ENCODE measurements around the gene EIF2B5. TPM values are rescaled to one million over a fixed set of nuclear protein-coding genes. Genes with fewer than 3 reads are reported as not detected.
"Not testable (repeated sequence)": the region's sequence is repeated elsewhere in the genome, so short reads cannot be mapped to it uniquely, and the experiment has no call there.

The EIF2B5 gene
- total RNA-seq, 1 donor = 22.1 TPM

- H3K36me3 ChIP-seq (ENCODE audit: insufficient read depth, low read length) = peaks cover 3% of the 10 kb centered on the region
- H3K4me1 ChIP-seq (ENCODE audit: insufficient read depth, low read length) = peaks cover 46% of the 10 kb centered on the region
- H3K9me3 ChIP-seq (ENCODE audit: low read depth, low read length) = no peaks in the 10 kb centered on the region
- H3K27me3 ChIP-seq (ENCODE audit: insufficient read depth, low read length) = no peaks in the 10 kb centered on the region
- peaks cover 57% of the 10 kb centered on the region for H3K79me2 ChIP-seq (ENCODE audit: insufficient read depth, low read length)
- H4K20me1 ChIP-seq (ENCODE audit: insufficient read depth, low read length) = peaks cover 26% of the 10 kb centered on the region
- peak overlapping the region; percentile 73 for H3K27ac ChIP-seq (ENCODE audit: low read depth, low read length)
- TF ChIP-seq, protein P1, sequence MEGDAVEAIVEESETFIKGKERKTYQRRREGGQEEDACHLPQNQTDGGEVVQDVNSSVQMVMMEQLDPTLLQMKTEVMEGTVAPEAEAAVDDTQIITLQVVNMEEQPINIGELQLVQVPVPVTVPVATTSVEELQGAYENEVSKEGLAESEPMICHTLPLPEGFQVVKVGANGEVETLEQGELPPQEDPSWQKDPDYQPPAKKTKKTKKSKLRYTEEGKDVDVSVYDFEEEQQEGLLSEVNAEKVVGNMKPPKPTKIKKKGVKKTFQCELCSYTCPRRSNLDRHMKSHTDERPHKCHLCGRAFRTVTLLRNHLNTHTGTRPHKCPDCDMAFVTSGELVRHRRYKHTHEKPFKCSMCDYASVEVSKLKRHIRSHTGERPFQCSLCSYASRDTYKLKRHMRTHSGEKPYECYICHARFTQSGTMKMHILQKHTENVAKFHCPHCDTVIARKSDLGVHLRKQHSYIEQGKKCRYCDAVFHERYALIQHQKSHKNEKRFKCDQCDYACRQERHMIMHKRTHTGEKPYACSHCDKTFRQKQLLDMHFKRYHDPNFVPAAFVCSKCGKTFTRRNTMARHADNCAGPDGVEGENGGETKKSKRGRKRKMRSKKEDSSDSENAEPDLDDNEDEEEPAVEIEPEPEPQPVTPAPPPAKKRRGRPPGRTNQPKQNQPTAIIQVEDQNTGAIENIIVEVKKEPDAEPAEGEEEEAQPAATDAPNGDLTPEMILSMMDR (IDR thresholded peaks at IDR 0.05; ENCODE audit: extremely low read depth, low read depth, low read length) = no peak
- H2AFZ ChIP-seq (ENCODE audit: low read length) = no peak overlapping the region
- peak; percentile 94 for DNase-seq (ENCODE audit: insufficient read length, low spot score, missing footprints)
- H3K4me2 ChIP-seq (ENCODE audit: insufficient read depth, low read length) = peak overlapping the region; percentile 85
- peak overlapping the region; percentile 98 for H3K4me3 ChIP-seq (ENCODE audit: insufficient read depth, low read length)
These were observed 21.4 kb downstream of the EIF2B5 start for GRCh38 chr3:184156522-184156955.

GRCh38 chr3:184157206-184157605 lies 22.0 kb downstream of the EIF2B5 start:
- peaks cover 32% of the 10 kb centered on the region for H4K20me1 ChIP-seq (ENCODE audit: insufficient read depth, low read length)

DNA sequence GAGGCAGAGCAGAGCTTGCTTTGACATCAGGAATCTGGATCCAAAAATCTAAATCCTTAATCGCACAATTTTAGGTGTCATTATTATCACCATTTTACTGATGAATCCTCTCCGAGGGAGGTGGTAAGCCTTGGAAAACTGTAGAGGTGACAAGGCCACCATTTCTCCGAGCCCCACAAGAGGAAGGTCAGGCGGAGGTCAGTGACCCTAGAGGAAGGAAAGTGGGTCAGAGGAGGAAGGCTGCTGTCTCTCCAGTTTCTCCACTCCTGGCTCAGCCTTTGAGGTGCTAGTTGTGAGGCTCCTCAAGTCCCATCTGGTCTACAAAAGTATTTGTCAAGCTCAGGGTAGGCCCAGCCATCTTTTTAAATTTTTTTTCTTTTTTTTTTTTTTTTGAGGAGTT lies 23.2 kb downstream of the EIF2B5 start:
- TF ChIP-seq, protein P1 (IDR thresholded peaks at IDR 0.05; ENCODE audit: extremely low read depth, low read depth, low read length) = no peak
- Histone ChIP-seq H3K27ac (ENCODE audit: low read depth, low read length) (peak overlapping the region; percentile 55), H4K20me1 (ENCODE audit: insufficient read depth, low read length) (peaks cover 35% of the 10 kb centered on the region), H3K36me3 (ENCODE audit: insufficient read depth, low read length) (peaks cover 16% of the 10 kb centered on the region), H3K4me2 (ENCODE audit: insufficient read depth, low read length) (peak overlapping the region; percentile 85), H3K27me3 (ENCODE audit: insufficient read depth, low read length) (no peaks in the 10 kb centered on the region), H3K9me3 (ENCODE audit: low read depth, low read length) (no peaks in the 10 kb centered on the region), H2AFZ (ENCODE audit: low read length) (no peak overlapping the region), H3K4me3 (ENCODE audit: insufficient read depth, low read length) (no peak overlapping the region), H3K4me1 (ENCODE audit: insufficient read depth, low read length) (peaks cover 57% of the 10 kb centered on the region), H3K79me2 (ENCODE audit: insufficient read depth, low read length) (peaks cover 76% of the 10 kb centered on the region)
- no peak for DNase-seq (ENCODE audit: insufficient read length, low spot score, missing footprints)

More at GRCh38 chr3:184157206-184157605, 22.0 kb downstream of the EIF2B5 start:
- peaks cover 64% of the 10 kb centered on the region for H3K79me2 ChIP-seq (ENCODE audit: insufficient read depth, low read length)
- H3K4me3 ChIP-seq (ENCODE audit: insufficient read depth, low read length) = peak overlapping the region; percentile 98
- no peaks in the 10 kb centered on the region for H3K27me3 ChIP-seq (ENCODE audit: insufficient read depth, low read length)
- H3K36me3 ChIP-seq (ENCODE audit: insufficient read depth, low read length) = peaks cover 8% of the 10 kb centered on the region
- no peak for DNase-seq (ENCODE audit: insufficient read length, low spot score, missing footprints)
- H3K4me2 ChIP-seq (ENCODE audit: insufficient read depth, low read length) = peak overlapping the region; percentile 85
- no peaks in the 10 kb centered on the region for H3K9me3 ChIP-seq (ENCODE audit: low read depth, low read length)
- H2AFZ ChIP-seq (ENCODE audit: low read length) = no peak overlapping the region
- H3K4me1 ChIP-seq (ENCODE audit: insufficient read depth, low read length) = peaks cover 52% of the 10 kb centered on the region
- TF ChIP-seq, protein P1 (IDR thresholded peaks at IDR 0.05; ENCODE audit: extremely low read depth, low read depth, low read length) = no peak
- H3K27ac ChIP-seq (ENCODE audit: low read depth, low read length) = peak overlapping the region; percentile 73

- TF ChIP-seq, protein P1 (IDR thresholded peaks at IDR 0.05; ENCODE audit: extremely low read depth, low read depth, low read length) = no peak
- Histone ChIP-seq H3K27me3 (ENCODE audit: insufficient read depth, low read length) (no peaks in the 10 kb centered on the region), H3K9me3 (ENCODE audit: low read depth, low read length) (no peaks in the 10 kb centered on the region), H2AFZ (ENCODE audit: low read length) (no peak overlapping the region), H3K4me3 (ENCODE audit: insufficient read depth, low read length) (peak overlapping the region; percentile 50), H3K79me2 (ENCODE audit: insufficient read depth, low read length) (peaks cover 96% of the 10 kb centered on the region), H3K36me3 (ENCODE audit: insufficient read depth, low read length) (peaks cover 36% of the 10 kb centered on the region), H3K4me2 (ENCODE audit: insufficient read depth, low read length) (peak overlapping the region; percentile 71), H3K4me1 (ENCODE audit: insufficient read depth, low read length) (peaks cover 49% of the 10 kb centered on the region), H4K20me1 (ENCODE audit: insufficient read depth, low read length) (peaks cover 55% of the 10 kb centered on the region), H3K27ac (ENCODE audit: low read depth, low read length) (peak overlapping the region; percentile 98)
- DNase-seq (ENCODE audit: insufficient read length, low spot score, missing footprints) = peak; percentile 96
These were observed 25.3 kb downstream of the EIF2B5 start for GRCh38 chr3:184160456-184160855.

- H3K4me1 ChIP-seq (ENCODE audit: insufficient read depth, low read length) = peaks cover 41% of the 10 kb centered on the region
- H3K79me2 ChIP-seq (ENCODE audit: insufficient read depth, low read length) = peaks cover 90% of the 10 kb centered on the region
- peaks cover 58% of the 10 kb centered on the region for H3K36me3 ChIP-seq (ENCODE audit: insufficient read depth, low read length)
- H3K27ac ChIP-seq (ENCODE audit: low read depth, low read length) = peak overlapping the region; percentile 98
- not testable (repeated sequence) for H3K4me2 ChIP-seq (ENCODE audit: insufficient read depth, low read length); H3K4me3 ChIP-seq (ENCODE audit: insufficient read depth, low read length); H2AFZ ChIP-seq (ENCODE audit: low read length); H3K9me3 ChIP-seq (ENCODE audit: low read depth, low read length); H3K27me3 ChIP-seq (ENCODE audit: insufficient read depth, low read length); DNase-seq (ENCODE audit: insufficient read length, low spot score, missing footprints)
- H4K20me1 ChIP-seq (ENCODE audit: insufficient read depth, low read length) = peaks cover 50% of the 10 kb centered on the region
These were observed 27.5 kb downstream of the EIF2B5 start for GRCh38 chr3:184162571-184163070.
